Neural crest cell (in vitro differentiated cells): ENCODE results near the gene RALB. TPM values are rescaled to one million over a fixed set of nuclear protein-coding genes. Genes with fewer than 3 reads are reported as not detected.

ENCODE experiments used
- DNase-seq: peaks from one replicate; pipeline ENCODE4 v3.0.0; 2021; ENCODE audit warnings: low read depth, mixed read lengths, low spot score
- H3K27ac Mint-ChIP-seq: one replicate; pipeline ENCODE4 v1.8.0; 2021; ENCODE audit warnings: mild to moderate bottlenecking, mixed read lengths; ENCODE audit not compliant: unreplicated experiment
- H3K27me3 Mint-ChIP-seq: 2 replicates; pipeline ENCODE4 v1.8.0; 2021; ENCODE audit warnings: low read depth, mild to moderate bottlenecking, mixed read lengths
- H3K36me3 Mint-ChIP-seq: 2 replicates; pipeline ENCODE4 v1.8.0; 2021; ENCODE audit warnings: low read depth, mild to moderate bottlenecking, mixed read lengths
- H3K4me1 Mint-ChIP-seq: 2 replicates; pipeline ENCODE4 v1.8.0; 2021; ENCODE audit warnings: mixed read lengths
- H3K4me3 Mint-ChIP-seq: one replicate; pipeline ENCODE4 v1.8.0; 2021; ENCODE audit warnings: mild to moderate bottlenecking, mixed read lengths
- H3K9me3 Mint-ChIP-seq: 2 replicates; pipeline ENCODE4 v1.8.0; 2021; ENCODE audit warnings: mixed read lengths
- CTCF ChIP-seq: fragments of 200-600 bp; sonication (generic); conservative IDR thresholded peaks from 2 replicates; pipeline ENCODE4 v1.5.0; 2021; ENCODE audit warnings: antibody characterized with exemption, mild to moderate bottlenecking
- total RNA-seq: library from RNA; stranded (reverse); gene quantifications from 2 replicates; pipeline ENCODE4 v1.2.1, GENCODE V29; 2021

Gene RALB
- total RNA-seq, 1 donor from 2014 or later, result 29.3 TPM

DNA sequence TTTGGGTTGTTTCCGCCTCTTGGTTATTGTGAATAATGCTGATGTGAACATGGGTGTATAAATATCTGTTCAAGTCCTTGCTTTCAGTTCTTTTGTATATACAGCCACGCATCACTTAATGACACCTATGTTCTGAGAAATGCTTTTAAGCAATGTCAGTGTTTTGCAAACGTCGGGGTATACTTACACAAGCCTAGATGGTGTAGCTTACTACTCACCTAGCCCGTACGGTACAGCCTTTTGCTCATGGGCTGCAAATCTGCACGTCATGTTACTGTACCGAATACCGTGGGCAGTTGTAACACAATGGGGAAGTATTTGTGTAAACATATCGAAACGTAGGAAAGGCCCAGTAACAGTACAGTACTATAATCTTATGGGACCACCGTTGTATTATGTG is 12.4 kb downstream of the RALB start:
- no peak overlapping the region for H3K4me3 Mint-ChIP-seq
- no peak overlapping the region for H3K27ac Mint-ChIP-seq
- peaks cover 7% of the 10 kb centered on the region for H3K36me3 Mint-ChIP-seq
- peaks cover 5% of the 10 kb centered on the region for H3K4me1 Mint-ChIP-seq
- DNase-seq, result no peak
- H3K9me3 Mint-ChIP-seq, result peaks cover 5% of the 10 kb centered on the region
- H3K27me3 Mint-ChIP-seq, result no peaks in the 10 kb centered on the region
- no peak for TF ChIP-seq CTCF

DNA sequence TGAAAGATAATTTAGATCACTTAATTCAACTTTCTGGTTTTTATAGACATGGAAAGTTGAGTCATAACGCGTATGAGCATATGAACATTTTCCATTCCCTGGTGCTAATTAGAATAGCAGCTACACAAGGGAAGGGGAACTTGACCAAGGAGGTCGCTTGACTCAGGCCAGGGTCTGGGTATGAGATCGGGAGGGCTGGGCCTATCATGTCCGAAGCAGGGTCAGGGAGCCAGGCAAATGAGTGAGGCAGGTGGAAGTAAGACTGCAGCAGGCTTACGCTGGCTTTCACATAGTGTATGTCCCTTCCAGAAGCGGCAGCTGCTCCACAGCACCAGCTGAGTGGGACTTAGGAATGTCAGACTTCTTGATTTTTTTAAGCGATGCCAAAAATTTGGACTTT is 14.7 kb downstream of the RALB start:
- Mint-ChIP-seq H3K9me3 (peaks cover 3% of the 10 kb centered on the region), H3K4me1 (peaks cover 5% of the 10 kb centered on the region), H3K36me3 (peaks cover 7% of the 10 kb centered on the region), H3K4me3 (no peak overlapping the region), H3K27ac (no peak overlapping the region), H3K27me3 (no peaks in the 10 kb centered on the region)
- DNase-seq, result no peak
- no peak for TF ChIP-seq CTCF

- peaks cover 7% of the 10 kb centered on the region for H3K36me3 Mint-ChIP-seq
- no peak for DNase-seq
- TF ChIP-seq CTCF, result no peak
- H3K27me3 Mint-ChIP-seq, result no peaks in the 10 kb centered on the region
- H3K27ac Mint-ChIP-seq, result no peak overlapping the region
- peaks cover 3% of the 10 kb centered on the region for H3K9me3 Mint-ChIP-seq
- peaks cover 5% of the 10 kb centered on the region for H3K4me1 Mint-ChIP-seq
- H3K4me3 Mint-ChIP-seq, result no peak overlapping the region
These were observed 16.6 kb downstream of the RALB start for GRCh38 chr2:120269076-120269744.

- Mint-ChIP-seq H3K4me1 (peaks cover 2% of the 10 kb centered on the region), H3K9me3 (peaks cover 3% of the 10 kb centered on the region), H3K4me3 (no peak overlapping the region), H3K27ac (no peak overlapping the region), H3K36me3 (peaks cover 7% of the 10 kb centered on the region), H3K27me3 (no peaks in the 10 kb centered on the region)
- DNase-seq, result no peak
- TF ChIP-seq CTCF, result no peak
These were observed 17.2 kb downstream of the RALB start for GRCh38 chr2:120269816-120270215.

- peaks cover 9% of the 10 kb centered on the region for H3K36me3 Mint-ChIP-seq
- H3K4me1 Mint-ChIP-seq, result no peaks in the 10 kb centered on the region
- no peak overlapping the region for H3K27ac Mint-ChIP-seq
- no peaks in the 10 kb centered on the region for H3K27me3 Mint-ChIP-seq
- H3K9me3 Mint-ChIP-seq, result peaks cover 5% of the 10 kb centered on the region
- no peak for TF ChIP-seq CTCF
- DNase-seq, result no peak
- no peak overlapping the region for H3K4me3 Mint-ChIP-seq
These were observed 19.2 kb downstream of the RALB start for GRCh38 chr2:120271711-120272379.
